Activated CD8-positive, alpha-beta memory T cell treated with anti-CD3 and anti-CD28 coated beads for 36 hours (primary cell): ENCODE results near the gene PLAAT5. TPM values are rescaled to one million over a fixed set of nuclear protein-coding genes. Genes with fewer than 3 reads are reported as not detected.

Experiments
- CTCF ChIA-PET: fragments of 350-600 bp; sonication (Branson Sonifier 250); formaldehyde crosslinking; loops from one replicate; lab custom pipeline; 2021; ENCODE audit warnings: antibody characterized with exemption; lab: Charles Lee
- POLR2A ChIA-PET: fragments of 350-600 bp; sonication (Branson Sonifier 250); formaldehyde crosslinking; loops from one replicate; lab custom pipeline; 2021; ENCODE audit warnings: antibody characterized with exemption; lab: Charles Lee
- total RNA-seq, 2 experiments: library from RNA; stranded (reverse); gene quantifications; one replicate each; pipeline ENCODE4 v1.2.3, GENCODE V29; 2021

The PLAAT5 gene
- total RNA-seq, 2 experiments from 2014 or later: 0.25 to 0.40 TPM

- POLR2A ChIA-PET: no interaction called here
- CTCF ChIA-PET: interaction anchor here (1.7 kb wide), 1 partner anchor 43 kb away, joined by 4 read pairs; the partner anchor contains the start of gene PLAAT2
These were observed 29.7 kb upstream of the PLAAT5 start for GRCh38 chr11:63520606-63521170.

- CTCF ChIA-PET: no interaction called here
- POLR2A ChIA-PET: no interaction called here
These were observed 27.6 kb upstream of the PLAAT5 start for GRCh38 chr11:63518548-63518947.

DNA sequence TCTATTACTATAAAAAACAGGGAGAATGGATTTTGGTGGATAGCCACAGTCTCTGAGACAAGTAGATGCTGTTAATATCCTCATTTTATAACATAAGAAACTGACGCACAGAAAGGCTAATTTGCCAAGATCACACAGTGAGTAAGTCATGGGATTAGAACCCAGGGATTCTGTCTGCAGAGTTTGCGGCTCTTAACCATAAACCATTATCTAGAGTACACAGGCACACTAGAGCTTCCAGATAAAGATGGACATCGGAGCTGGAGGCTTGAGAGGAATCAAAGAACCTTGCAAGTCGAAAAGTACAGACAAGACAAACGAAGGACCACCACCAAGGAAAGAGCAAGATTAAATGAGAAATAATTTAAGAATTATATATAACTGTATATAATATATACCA, 26.2 kb upstream of the PLAAT5 start:
- CTCF ChIA-PET: no interaction called here
- POLR2A ChIA-PET: no interaction called here

DNA sequence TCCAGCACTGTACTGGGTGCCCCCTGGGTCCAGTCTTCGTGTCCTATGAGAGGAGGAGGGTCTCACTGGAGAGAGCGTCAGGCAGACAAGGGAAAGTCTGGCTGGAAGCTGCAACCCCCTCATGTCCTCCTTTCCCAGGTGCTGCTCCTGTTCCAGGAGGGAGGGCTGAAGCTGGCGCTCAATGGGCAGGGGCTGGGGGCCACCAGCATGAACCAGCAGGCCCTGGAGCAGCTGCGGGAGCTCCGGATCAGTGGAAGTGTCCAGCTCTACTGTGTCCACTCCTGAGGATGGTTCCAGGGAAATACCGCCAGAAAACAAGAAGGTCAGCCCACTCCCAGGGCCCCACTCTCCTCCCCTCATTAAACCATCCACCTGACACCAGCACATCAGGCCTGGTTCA, 25.1 kb upstream of the PLAAT5 start:
- POLR2A ChIA-PET: no interaction called here
- CTCF ChIA-PET: no interaction called here

DNA sequence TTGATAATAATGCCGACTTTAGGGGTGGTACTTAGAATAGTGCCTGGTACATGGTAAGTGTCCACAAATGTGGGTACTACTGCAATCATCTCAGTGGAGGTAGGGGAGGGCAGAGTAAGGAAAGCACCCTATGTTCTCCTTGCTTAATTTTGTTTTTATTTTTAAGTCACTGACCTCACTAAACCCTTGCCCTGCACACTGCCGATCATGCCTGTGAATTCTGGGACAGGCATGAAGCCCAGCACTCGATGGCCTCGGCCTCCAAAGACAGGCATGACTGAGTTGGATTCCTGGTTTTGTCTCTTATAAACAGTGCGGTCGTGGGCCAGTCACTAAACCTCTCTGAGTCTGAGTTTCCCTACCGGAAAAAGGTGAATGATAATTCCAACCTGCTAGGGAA, 21.8 kb upstream of the PLAAT5 start:
- ChIA-PET POLR2A (no interaction called here), CTCF (no interaction called here)

- ChIA-PET POLR2A (no interaction called here), CTCF (no interaction called here)
These were observed 20.2 kb upstream of the PLAAT5 start for GRCh38 chr11:63511048-63511748.

DNA sequence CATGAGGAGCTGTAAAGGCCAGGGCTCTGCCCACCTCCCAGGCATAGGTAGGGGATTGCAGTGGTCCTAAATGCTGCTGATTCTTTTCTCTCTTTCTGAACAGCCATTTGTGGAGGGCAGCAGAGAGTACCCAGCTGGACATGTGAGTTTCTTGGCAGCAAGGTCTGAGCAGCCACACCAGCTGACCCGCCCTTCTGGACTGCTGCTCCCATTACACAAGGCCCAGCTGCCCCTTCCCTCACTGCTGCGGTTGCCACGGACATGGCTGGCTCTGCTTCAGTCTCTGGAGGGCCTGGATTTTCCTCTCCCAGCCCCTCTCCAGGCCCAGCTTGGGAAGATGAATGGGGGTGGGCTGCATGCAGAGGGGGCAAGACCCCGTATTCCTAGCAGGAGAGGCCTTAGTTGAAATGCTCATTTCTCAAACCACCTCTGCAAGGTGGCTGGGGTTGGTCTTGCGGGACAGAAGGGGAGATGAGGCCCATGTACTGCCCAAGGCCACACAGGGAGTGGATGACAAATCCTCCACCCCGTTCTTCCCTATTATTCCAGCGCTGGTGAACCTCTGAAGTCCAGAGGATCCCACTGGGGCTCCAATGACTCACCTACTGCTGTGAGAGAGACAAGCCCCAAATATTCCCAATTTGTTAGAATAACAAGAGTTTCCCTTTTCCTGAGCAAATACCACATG, 19.5 kb upstream of the PLAAT5 start:
- POLR2A ChIA-PET: no interaction called here

DNA sequence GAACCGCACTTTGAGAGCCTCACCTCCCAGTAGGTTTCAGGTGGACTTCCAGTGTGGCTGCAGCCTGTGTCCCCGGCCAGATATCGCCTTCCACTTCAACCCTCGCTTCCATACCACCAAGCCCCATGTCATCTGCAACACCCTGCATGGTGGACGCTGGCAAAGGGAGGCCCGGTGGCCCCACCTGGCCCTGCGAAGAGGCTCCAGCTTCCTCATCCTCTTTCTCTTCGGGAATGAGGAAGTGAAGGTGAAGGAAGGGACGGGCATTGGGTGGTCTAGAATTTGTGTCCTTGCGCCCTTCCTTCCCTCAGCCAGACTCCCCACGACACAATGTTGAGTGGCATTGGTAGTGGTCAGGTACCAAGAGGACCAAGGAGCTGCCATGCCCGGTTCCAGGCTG, 17.8 kb upstream of the PLAAT5 start:
- ChIA-PET POLR2A (no interaction called here), CTCF (interaction anchor here (1.3 kb wide), 1 partner anchor 17 kb away, joined by 3 read pairs; no protein-coding TSS in a partner anchor)

More for the DNA sequence above, 19.5 kb upstream of the PLAAT5 start:
- CTCF ChIA-PET: no interaction called here

DNA sequence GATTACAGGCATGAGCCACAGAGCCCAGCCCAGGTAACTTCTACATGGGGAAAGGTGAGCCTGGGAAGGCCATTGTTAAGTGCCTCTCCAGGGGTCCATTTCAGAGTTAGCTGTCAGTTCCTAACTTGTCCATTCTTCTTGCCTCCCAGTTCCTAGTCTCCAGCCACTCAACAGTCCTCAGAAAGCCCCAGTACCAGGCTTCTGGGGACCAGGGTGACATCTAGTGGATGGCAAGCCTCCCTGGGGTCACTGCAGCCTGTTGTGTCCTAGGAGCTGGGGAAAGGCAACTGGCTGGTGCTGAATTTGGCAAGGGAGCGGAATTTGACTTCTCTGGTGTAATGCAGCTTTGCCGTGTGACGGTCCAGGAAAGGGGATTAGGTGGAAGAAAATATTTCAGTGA, 17.0 kb upstream of the PLAAT5 start:
- CTCF ChIA-PET: interaction anchor here (0.6 to 1.3 kb wide), 2 partner anchors 17 to 1197 kb away, joined by 3 read pairs; no protein-coding TSS in a partner anchor

DNA sequence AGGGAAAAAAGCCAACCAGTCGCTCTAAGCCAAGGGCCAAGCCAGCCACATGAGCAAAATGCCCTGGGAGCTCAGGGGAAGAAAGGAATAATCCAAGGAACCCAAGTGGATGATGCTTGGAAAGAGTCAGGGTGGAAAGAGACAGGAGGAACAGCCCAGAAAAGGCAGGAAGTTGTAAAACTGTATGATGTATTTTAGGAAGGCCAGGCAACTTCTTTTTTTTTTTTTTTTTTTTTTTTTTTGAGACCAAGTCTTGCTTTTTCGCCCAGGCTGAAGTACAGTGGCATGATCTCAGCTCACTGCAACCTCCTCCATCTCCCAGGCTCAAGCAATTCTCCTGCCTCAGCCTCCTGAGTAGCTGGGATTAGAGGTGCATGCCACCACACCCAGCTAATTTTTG, 16.5 kb upstream of the PLAAT5 start:
- CTCF ChIA-PET: interaction anchor here (0.6 kb wide), 1 partner anchor 1197 kb away, joined by 3 read pairs; no protein-coding TSS in a partner anchor
- POLR2A ChIA-PET: no interaction called here

More for the DNA sequence above, 17.0 kb upstream of the PLAAT5 start:
- POLR2A ChIA-PET: no interaction called here

DNA sequence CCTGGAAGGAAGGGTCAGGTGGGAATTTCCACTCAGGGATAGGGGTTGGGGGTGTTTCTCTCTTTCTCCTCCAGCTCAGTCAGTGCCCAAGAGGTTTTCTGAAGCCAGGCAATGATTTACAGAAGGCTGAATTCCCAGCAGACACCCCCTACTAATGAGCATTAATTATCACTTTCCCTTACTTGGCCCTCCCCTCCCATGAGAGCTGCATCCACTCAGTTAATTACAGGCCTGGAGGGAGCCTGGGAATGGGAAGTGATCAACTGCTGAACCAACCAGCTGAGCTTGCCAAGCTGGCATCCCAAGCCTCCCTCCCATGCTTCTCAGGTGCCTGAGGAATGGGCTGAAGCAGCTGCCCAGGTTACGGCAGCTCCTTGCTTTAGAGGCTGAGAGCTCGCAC, 15.9 kb upstream of the PLAAT5 start:
- CTCF ChIA-PET: interaction anchor here (1.2 kb wide), 1 partner anchor 129 kb away, joined by 4 read pairs; no protein-coding TSS in a partner anchor
- POLR2A ChIA-PET: no interaction called here

GRCh38 chr11:63505857-63506528, 15.0 kb upstream of the PLAAT5 start, which contains the start of gene LGALS12:
Gene LGALS12 (plus strand): TSS chr11:63506084. CDS start chr11:63506459, 375 bp downstream.
- ChIA-PET POLR2A (no interaction called here), CTCF (interaction anchor here (0.6 to 1.2 kb wide), 2 partner anchors 13 to 130 kb away, joined by 3 to 4 read pairs; no protein-coding TSS in a partner anchor)

DNA sequence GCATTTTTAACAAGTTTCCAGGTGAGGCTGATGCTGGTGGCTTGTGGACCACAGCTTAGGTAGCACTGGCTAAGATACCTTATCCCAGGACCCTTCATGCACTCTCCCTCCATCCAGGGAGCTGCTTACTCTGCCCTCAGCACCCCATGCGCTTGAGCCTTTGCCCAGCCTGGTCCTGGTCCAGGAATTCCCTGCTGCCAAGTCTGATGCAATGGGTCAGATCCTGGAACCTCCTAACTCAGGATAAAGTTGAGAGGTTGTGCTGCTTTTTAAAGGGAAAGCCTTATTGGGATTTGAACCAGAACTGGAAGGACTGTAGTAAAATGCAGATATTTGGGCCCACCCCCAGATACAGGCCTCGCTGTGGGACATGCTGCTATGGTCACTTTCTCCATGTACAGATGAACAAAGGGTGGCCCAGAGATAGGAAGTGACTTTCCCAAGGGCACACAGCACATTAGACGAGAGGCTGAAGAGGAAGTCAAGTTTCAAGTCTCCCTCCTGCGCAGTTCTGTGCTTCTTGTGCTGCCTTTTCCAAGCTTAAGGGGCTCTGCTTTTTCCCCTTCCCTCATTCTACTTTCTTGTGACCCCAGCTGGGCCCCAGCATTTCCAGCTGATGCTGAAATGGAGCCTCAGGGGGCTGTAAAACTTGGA, 14.1 kb upstream of the PLAAT5 start:
- ChIA-PET CTCF (no interaction called here), POLR2A (no interaction called here)

- ChIA-PET POLR2A (no interaction called here), CTCF (no interaction called here)
These were observed 13.1 kb upstream of the PLAAT5 start for GRCh38 chr11:63504054-63504453.

DNA sequence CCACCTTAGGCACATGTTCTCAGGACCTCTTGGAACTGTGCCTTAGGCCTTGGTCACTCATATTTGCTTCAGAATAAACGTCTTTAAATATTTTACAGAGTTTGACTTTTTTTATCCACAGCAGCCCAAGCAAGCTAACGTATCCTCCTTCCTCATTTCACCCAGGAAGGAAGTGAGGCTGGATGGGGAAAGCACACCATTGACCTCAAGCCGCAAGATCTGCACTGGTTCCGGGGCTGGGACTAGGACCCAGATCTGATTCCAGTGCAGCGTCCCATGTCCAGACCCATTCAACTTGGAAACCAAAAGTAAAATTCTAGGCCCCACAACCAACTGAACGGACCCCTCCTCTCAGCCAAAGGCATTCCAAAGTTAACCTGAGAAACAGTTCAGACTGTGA, 12.5 kb upstream of the PLAAT5 start:
- ChIA-PET POLR2A (no interaction called here), CTCF (no interaction called here)

DNA sequence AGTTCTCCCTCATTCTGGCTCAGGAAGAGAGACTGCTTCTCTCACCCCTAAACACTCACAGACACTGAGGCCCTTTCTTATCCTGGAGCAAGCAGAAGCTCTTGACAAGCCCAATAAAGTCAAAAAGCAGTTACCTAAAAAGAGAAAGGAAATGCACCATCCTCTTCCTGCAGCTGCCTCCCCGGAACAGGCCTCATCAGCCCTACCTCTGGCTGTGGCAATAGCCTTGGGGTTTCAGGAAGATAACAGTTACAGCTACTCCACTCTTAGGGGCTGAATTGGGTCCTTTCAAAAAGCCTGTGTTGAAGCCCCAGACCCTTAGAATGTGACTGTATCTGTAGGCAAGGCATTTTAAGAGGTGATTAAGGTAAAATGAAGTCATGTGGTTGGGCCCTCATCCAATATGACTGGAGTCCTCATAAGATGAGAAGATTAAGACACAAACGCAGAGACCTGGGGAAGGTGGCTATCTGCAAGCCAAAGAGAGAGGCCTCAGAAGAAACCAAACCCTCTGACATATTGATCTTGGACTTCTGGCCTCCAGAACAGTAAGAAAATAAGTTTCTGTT, 11.4 kb upstream of the PLAAT5 start:
- POLR2A ChIA-PET: no interaction called here

GRCh38 chr11:63501236-63501635, 10.3 kb upstream of the PLAAT5 start:
- POLR2A ChIA-PET: no interaction called here

More for the DNA sequence above, 11.4 kb upstream of the PLAAT5 start:
- CTCF ChIA-PET: no interaction called here

DNA sequence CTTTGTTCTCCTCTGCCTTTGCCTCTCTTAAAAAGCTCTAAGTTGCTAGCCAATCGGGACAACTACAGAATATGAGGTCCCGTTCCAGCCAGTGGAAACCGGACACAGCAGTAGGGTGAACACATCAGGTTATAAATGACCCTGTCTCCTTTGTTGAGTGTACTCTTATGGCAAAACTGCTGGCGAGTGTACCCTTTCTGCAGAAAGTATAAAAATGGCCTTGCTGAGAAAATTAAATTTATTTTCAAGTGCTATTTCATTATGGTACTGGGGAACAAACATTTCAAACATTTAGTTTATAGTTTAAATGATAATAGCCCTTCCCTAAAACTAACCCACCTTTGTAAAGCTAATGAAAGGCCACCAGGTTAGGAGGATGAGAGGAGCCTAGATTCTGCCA, 8.9 kb upstream of the PLAAT5 start:
- POLR2A ChIA-PET: no interaction called here
- CTCF ChIA-PET: no interaction called here

More at GRCh38 chr11:63501236-63501635, 10.3 kb upstream of the PLAAT5 start:
- CTCF ChIA-PET: no interaction called here

DNA sequence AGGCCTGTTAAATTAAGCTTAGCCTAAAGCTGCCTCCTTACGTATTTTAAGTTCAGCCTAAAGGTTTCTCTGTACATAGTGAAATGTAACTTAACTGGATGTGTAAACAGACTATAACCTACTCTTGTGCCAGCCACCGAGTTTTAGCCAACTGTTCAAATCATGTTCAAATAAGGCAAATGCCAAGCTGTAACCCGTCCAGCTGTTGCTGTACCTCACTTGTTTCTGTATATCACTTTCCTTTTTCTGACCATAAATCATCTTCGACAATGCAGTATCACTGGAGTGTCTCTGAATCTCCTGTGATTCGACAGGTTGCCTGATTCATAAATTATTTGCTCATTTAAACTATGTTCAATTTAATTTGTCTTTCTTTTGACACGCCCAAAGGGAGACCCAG, 4.0 kb upstream of the PLAAT5 start:
- ChIA-PET POLR2A (no interaction called here), CTCF (no interaction called here)
